H1 (cell line): ENCODE results near the gene CBLL1. TPM values are rescaled to one million over a fixed set of nuclear protein-coding genes. Genes with fewer than 3 reads are reported as not detected.

Experiments used
- BACH1 ChIP-seq: IDR thresholded peaks from 2 replicates; pipeline ENCODE4 v1.6.1; 2012; ENCODE audit warnings: low read length, improper control_type of control experiment
- CTBP2 ChIP-seq: IDR thresholded peaks from 2 replicates; pipeline ENCODE4 v1.7.0; 2011; ENCODE audit warnings: borderline replicate concordance, mild to moderate bottlenecking, moderate library complexity, mixed read lengths, low read length; ENCODE audit not compliant: insufficient read depth, insufficient read length
- FOSL1 ChIP-seq: IDR thresholded peaks from 2 replicates; pipeline ENCODE4 v1.6.1; 2011; ENCODE audit warnings: mild to moderate bottlenecking, low read depth, low read length, moderate library complexity; ENCODE audit not compliant: insufficient read depth
- GABPA ChIP-seq: IDR thresholded peaks from 2 replicates; pipeline ENCODE4 v1.6.1; 2011; ENCODE audit warnings: mild to moderate bottlenecking, low read length, moderate library complexity, borderline replicate concordance; ENCODE audit not compliant: insufficient read depth
- GTF2F1 ChIP-seq: IDR thresholded peaks from 2 replicates; pipeline ENCODE4 v1.6.1; 2012; ENCODE audit warnings: low read depth, low read length, improper control_type of control experiment, borderline replicate concordance
- HDAC2 ChIP-seq, 2 experiments: fragments of 300-600 bp in 1 of 2; sonication (generic) in 1 of 2; IDR thresholded peaks; 2 replicates each; pipeline ENCODE4 v1.6.1; 2011 to 2012; ENCODE audit warnings: low read depth in 2 of 2, low read length in 2 of 2, mild to moderate bottlenecking in 2 of 2, moderate library complexity in 2 of 2, borderline replicate concordance in 1 of 2, inconsistent platforms in 1 of 2
- JUN ChIP-seq: IDR thresholded peaks from 2 replicates; pipeline ENCODE4 v1.6.1; 2011; ENCODE audit warnings: low read depth, mild to moderate bottlenecking, improper control_type of control experiment, low read length
- KDM1A ChIP-seq: fragments of 200-600, 300-600 bp; sonication (generic); IDR thresholded peaks from 2 replicates; pipeline ENCODE4 v1.7.1; 2016; ENCODE audit warnings: mild to moderate bottlenecking, low read length, borderline replicate concordance
- KDM4A ChIP-seq: IDR thresholded peaks from one replicate; pipeline ENCODE4 v1.7.1; 2012; ENCODE audit warnings: low read depth, mild to moderate bottlenecking, moderate library complexity, low read length, inconsistent platforms; ENCODE audit not compliant: severe bottlenecking
- PHF8 ChIP-seq: fragments of 200-600 bp; sonication (generic); conservative IDR thresholded peaks from 2 replicates; pipeline ENCODE4 v1.7.1; 2012; ENCODE audit warnings: low read depth, mild to moderate bottlenecking, inconsistent platforms, low read length, moderate library complexity
- POLR2AphosphoS5 ChIP-seq: IDR thresholded peaks from 2 replicates; pipeline ENCODE4 v1.6.1; 2011; ENCODE audit warnings: low read depth, low read length
- RAD21 ChIP-seq, 2 experiments: IDR thresholded peaks in 1 of 2; conservative IDR thresholded peaks in 1 of 2; 2 replicates each; pipeline ENCODE4 v1.6.1; 2011; ENCODE audit warnings: low read depth in 2 of 2, low read length in 2 of 2, improper control_type of control experiment in 1 of 2, inconsistent platforms in 1 of 2, mild to moderate bottlenecking in 1 of 2, moderate library complexity in 1 of 2
- RBBP5 ChIP-seq: IDR thresholded peaks from 2 replicates; pipeline ENCODE4 v1.7.1; 2012; ENCODE audit warnings: low read depth, mild to moderate bottlenecking, inconsistent platforms, low read length, moderate library complexity, borderline replicate concordance
- SIN3A ChIP-seq, 2 experiments: IDR thresholded peaks in 1 of 2; conservative IDR thresholded peaks in 1 of 2; 2 replicates each; pipeline ENCODE4 v1.6.1; 2011 to 2012; ENCODE audit warnings: low read length in 2 of 2, improper control_type of control experiment in 1 of 2, low read depth in 1 of 2, mild to moderate bottlenecking in 1 of 2
- SIX5 ChIP-seq: IDR thresholded peaks from 2 replicates; pipeline ENCODE4 v1.6.1; 2011; ENCODE audit warnings: mild to moderate bottlenecking, low read depth, low read length
- SP4 ChIP-seq: IDR thresholded peaks from 2 replicates; pipeline ENCODE4 v1.6.1; 2012; ENCODE audit warnings: low read length, inconsistent platforms
- SRF ChIP-seq: IDR thresholded peaks from 2 replicates; pipeline ENCODE4 v1.6.1; 2011; ENCODE audit warnings: mild to moderate bottlenecking, low read depth, low read length, moderate library complexity
- TAF1 ChIP-seq: IDR thresholded peaks from 2 replicates; pipeline ENCODE4 v1.6.1; 2011; ENCODE audit warnings: mild to moderate bottlenecking, low read depth, low read length
- TBP ChIP-seq: IDR thresholded peaks from 2 replicates; pipeline ENCODE4 v1.6.1; 2011; ENCODE audit warnings: low read depth, low read length, improper control_type of control experiment
- polyA plus RNA-seq, 7 experiments: library from polyadenylated mRNA; depleted of rRNA in 3 of 7; stranded (reverse) in 5 of 7; unstranded in 2 of 7; fragments of >200 nt in 5 of 7; fragments of 200-250 nt in 2 of 7; gene quantifications; 1 replicate in 5 of 7; 2 replicates in 1 of 7; 4 replicates in 1 of 7; pipeline versions ENCODE4 v1.2.1 to v1.2.3, GENCODE V29; 2011 to 2013; ENCODE audit warnings: missing spikeins in 2 of 7, mixed read lengths in 2 of 7
- total RNA-seq: library from RNA; stranded (reverse); fragmentation: NEBNext Ultra II Directional; extraction: Animal tissue kit (Norgen Biotek cat#: 25700); gene quantifications from 2 replicates; pipeline ENCODE4 v1.2.1, GENCODE V29; 2021
- TF ChIP-seq, protein P1 (sequence below), 3 experiments: IDR thresholded peaks; 1 replicate in 2 of 3; 2 replicates in 1 of 3; pipeline versions ENCODE4 v1.5.1 to v1.6.1; 2011; ENCODE audit warnings: low read length in 3 of 3, mild to moderate bottlenecking in 3 of 3, inconsistent platforms in 2 of 3, low read depth in 1 of 3, moderate library complexity in 1 of 3; ENCODE audit not compliant: insufficient read depth in 1 of 3; ENCODE audit errors: control extremely low read depth in 1 of 3

CBLL1 gene
- total and polyA plus RNA-seq, 2 of the 8 experiments (the other 6 are each of a cell fraction or from before 2014, with no cell fraction given), result 27.0 to 34.0 TPM

DNA sequence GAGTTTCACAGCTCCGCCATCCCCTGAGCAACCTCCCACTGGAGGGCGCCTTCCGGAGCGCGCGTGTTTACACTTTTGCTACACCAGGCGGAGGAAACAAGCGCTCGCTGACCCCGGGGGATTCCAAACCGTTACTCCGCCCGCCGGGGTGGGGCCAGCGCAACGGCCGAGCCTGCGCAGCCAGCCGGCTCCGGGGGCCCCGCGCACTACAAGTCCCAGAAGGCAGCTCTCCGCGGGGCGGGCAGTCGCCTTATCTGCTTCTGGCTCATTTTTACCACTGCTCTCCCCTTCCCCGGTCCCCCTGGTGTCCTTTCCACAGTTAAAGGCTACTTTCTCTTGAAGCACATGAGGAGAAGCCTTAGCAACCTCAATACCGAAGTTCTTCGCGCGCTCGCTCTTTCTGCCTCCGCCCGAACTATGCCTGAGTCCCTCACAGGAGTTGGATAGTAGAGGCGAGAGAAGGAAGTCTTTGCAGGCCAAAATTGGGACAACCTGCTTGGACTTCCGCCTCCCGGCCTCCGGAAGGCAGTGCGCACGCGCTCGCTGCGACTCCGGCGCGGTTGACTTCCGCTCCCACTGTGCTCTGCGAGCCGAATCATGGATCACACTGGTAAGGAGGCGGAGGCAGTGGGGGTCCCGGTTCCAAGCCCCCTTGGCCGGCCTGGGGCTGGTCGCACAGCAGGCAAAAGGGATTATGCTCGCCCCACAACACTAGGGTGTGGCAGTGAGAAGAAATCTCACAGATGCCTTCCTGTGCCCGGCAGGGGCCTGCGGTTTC, at the start of gene CBLL1 (continued):
- TF ChIP-seq RAD21 (IDR thresholded peaks at IDR 0.05 in 1 of 2, conservative IDR thresholded peaks at IDR 0.05 in 1 of 2; ENCODE audit: low read depth in 2 of 2, low read length in 2 of 2) (peak; percentile 21 to 33), TBP (peak; percentile 66), PHF8 (peak; percentile 87), FOSL1 (no peak), GABPA (peak; percentile 84; the same call in 1 of the 2 replicates), SRF (no peak), SIN3A (conservative IDR thresholded peaks at IDR 0.05 in 1 of 2, IDR thresholded peaks at IDR 0.05 in 1 of 2; ENCODE audit: low read depth in 1 of 2, low read length in 2 of 2) (peak in 1 of 2 experiments; percentile 69; a peak in 2 of 4 replicates), SIX5 (peak; percentile 67; the same call in 1 of the 2 replicates), TAF1 (peak; percentile 80), GTF2F1 (no peak), KDM1A (peak; percentile 83), KDM4A (peak; percentile 44), HDAC2 (IDR thresholded peaks at IDR 0.05; ENCODE audit: borderline replicate concordance in 1 of 2, low read depth in 2 of 2, low read length in 2 of 2) (peak; percentile 95 to 96; a peak in 3 of 4 replicates), BACH1 (peak; percentile 71), RBBP5 (no peak), SP4 (peak; percentile 68), CTBP2 (no peak), JUN (no peak), POLR2AphosphoS5 (peak; percentile 83)
- TF ChIP-seq, protein P1, sequence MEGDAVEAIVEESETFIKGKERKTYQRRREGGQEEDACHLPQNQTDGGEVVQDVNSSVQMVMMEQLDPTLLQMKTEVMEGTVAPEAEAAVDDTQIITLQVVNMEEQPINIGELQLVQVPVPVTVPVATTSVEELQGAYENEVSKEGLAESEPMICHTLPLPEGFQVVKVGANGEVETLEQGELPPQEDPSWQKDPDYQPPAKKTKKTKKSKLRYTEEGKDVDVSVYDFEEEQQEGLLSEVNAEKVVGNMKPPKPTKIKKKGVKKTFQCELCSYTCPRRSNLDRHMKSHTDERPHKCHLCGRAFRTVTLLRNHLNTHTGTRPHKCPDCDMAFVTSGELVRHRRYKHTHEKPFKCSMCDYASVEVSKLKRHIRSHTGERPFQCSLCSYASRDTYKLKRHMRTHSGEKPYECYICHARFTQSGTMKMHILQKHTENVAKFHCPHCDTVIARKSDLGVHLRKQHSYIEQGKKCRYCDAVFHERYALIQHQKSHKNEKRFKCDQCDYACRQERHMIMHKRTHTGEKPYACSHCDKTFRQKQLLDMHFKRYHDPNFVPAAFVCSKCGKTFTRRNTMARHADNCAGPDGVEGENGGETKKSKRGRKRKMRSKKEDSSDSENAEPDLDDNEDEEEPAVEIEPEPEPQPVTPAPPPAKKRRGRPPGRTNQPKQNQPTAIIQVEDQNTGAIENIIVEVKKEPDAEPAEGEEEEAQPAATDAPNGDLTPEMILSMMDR (IDR thresholded peaks at IDR 0.05; ENCODE audit: control extremely low read depth in 1 of 3, insufficient read depth in 1 of 3, low read depth in 1 of 3, low read length in 3 of 3), result peak; percentile 28 to 48 (median 41)
